ENCODE data around the gene FGF1.

FGF1 gene

DNA sequence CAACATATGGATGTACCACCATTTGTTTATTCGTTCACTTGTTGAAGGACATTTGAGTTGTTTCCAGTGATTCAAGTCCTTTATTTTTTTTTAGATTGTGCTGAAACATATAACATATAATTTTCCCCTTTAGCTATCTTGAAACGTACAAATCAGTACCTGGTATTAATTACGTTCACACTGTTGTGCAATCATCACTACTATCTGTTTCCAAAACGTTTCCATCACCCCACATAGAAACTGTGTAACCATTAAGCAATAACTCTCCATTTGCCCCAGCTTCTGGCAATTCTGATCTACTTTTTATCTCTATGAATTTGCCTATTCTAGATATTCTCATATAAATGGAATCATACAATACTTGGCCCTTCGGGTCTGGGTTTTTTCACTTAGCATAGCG is 116.0 kb downstream of the FGF1 start:
- TF ChIP-seq, protein P1, sequence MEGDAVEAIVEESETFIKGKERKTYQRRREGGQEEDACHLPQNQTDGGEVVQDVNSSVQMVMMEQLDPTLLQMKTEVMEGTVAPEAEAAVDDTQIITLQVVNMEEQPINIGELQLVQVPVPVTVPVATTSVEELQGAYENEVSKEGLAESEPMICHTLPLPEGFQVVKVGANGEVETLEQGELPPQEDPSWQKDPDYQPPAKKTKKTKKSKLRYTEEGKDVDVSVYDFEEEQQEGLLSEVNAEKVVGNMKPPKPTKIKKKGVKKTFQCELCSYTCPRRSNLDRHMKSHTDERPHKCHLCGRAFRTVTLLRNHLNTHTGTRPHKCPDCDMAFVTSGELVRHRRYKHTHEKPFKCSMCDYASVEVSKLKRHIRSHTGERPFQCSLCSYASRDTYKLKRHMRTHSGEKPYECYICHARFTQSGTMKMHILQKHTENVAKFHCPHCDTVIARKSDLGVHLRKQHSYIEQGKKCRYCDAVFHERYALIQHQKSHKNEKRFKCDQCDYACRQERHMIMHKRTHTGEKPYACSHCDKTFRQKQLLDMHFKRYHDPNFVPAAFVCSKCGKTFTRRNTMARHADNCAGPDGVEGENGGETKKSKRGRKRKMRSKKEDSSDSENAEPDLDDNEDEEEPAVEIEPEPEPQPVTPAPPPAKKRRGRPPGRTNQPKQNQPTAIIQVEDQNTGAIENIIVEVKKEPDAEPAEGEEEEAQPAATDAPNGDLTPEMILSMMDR (IDR thresholded peaks at IDR 0.05; ENCODE audit: control insufficient read depth, extremely low read depth, insufficient read depth): no peak
- H3K4me3 ChIP-seq (ENCODE audit: low read depth, low read length): no peak overlapping the region
- DNase-seq (ENCODE audit: low read depth): no peak

DNA sequence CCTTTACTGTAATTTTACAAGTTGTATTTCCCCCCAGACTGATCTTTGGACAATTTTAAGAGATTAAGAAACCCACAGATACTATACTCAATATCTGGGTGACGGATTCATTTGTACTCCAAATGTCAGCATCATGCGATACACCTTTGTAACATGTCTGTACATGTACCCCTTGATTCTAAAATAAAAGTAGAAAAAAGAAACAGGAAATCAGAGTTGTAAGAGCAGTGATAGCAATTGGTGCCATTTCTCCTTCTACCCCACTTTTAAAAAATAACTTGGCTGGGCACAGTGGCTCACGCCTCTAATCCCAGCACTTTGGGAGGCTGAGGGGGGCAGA is 116.9 kb downstream of the FGF1 start:
- TF ChIP-seq, protein P1 (IDR thresholded peaks at IDR 0.05; ENCODE audit: control insufficient read depth, extremely low read depth, insufficient read depth): no peak
- H3K4me3 ChIP-seq (ENCODE audit: low read depth, low read length): no peak overlapping the region
- no peak for DNase-seq (ENCODE audit: low read depth)

DNA sequence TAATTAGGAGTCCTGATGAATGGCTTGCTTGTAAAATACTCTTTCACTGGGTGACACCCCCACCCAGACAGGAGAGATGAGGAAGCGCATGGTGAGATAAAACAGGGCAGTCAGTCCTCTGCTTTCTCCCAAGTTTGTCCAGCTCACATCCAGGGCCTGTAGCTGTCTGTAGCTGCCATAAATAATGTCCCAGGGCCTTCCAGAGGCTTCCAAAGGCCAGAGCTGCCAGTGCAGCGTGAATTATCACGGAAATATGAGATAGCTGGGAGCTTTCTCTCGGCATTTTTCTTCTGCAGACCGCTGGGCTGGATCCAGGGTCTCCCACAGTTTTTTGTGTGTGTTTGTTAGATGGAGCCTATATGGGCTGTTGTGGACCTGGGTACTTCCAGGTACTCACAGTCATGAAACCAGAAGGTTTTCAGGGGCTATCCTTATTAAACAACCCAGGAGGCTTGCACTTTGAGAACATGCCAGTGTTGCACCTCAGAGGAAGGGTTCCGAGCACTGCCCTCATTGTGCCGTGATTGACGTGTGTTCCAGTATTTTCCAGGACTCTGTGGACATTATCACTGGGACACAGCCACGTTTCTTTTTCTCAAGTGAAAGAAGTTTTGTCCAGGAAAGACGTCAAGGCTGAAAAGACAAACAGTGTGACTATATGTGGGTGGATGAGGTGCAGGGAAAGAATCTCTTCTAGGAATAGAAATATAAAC is 117.5 kb downstream of the FGF1 start:
- TF ChIP-seq, protein P1 (IDR thresholded peaks at IDR 0.05; ENCODE audit: control insufficient read depth, extremely low read depth, insufficient read depth): no peak
- no peak for DNase-seq (ENCODE audit: low read depth)

DNA sequence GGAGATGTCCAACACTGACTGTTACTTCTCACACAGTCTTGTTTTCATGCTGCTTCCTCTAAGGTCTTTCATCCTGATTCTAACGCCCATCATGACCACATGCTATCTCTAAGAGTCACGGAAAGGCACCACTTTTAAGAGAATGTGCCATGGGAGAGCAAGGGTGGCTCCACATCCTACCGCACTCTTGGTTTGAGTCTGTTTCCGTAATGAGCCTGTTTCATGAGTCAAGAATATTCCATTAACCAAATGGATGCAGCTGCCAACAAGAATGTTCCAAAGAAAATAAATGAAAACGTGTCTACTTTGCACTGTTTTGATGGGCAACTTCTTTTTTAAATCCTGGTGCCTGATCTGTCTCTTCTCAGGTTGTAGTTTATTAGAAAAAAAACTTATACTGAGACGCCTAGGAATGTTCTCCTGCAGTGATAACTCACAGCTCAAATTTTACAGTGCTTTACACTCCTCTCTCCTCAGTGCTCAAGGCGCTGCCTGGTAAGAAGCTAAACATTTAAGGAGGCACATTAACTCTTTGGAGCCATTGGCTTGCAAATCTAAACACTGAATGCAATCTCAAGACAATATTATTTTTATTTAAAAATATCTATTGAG is 124.3 kb downstream of the FGF1 start:
- H3K4me3 ChIP-seq (ENCODE audit: low read depth, low read length): no peak overlapping the region
- TF ChIP-seq, protein P1 (IDR thresholded peaks at IDR 0.05; ENCODE audit: control insufficient read depth, extremely low read depth, insufficient read depth): no peak
- DNase-seq (ENCODE audit: low read depth): no peak

More for the DNA sequence above, 117.5 kb downstream of the FGF1 start:
- H3K4me3 ChIP-seq (ENCODE audit: low read depth, low read length): no peak overlapping the region

DNA sequence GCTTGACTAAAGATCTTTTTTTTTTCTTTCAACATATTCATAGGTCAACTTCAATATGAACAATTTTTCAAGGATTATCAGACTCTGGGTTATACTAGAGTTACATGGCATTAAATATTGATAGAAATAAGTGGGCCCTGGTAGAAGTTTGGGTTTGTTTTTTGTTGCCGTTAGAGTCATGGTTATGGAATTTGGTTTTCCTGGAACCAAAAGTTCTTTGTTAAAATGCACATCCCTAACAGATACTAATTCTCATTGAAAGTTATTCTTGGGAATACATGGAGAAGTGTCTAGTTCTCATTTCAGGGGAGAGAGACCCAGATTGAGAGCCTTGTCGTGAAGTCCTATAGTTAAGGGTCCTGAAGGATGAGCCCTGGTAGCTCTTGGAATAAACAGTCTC is 124.9 kb downstream of the FGF1 start:
- H3K4me3 ChIP-seq (ENCODE audit: low read depth, low read length): no peak overlapping the region
- TF ChIP-seq, protein P1 (IDR thresholded peaks at IDR 0.05; ENCODE audit: control insufficient read depth, extremely low read depth, insufficient read depth): no peak
- no peak for DNase-seq (ENCODE audit: low read depth)

DNA sequence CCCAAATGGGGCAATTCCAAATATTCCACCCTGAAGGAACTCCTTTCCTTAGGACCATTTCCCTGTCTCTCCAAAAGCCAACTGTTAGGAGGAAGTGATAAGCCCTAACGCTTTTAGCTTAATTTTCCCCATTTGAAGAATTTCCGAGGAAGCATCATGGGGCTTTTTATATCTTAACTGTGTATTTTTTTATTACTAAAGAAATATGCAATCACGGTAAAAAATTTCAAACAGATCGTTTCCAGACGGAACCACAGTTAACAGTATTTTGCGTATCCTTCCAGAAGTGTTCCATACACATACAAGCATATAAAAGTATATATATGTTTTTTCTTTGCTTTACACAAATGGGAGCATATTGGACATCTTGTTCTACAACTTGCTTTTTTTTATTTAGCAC is 133.8 kb downstream of the FGF1 start:
- no peak for DNase-seq (ENCODE audit: low read depth)
- TF ChIP-seq, protein P1 (IDR thresholded peaks at IDR 0.05; ENCODE audit: control insufficient read depth, extremely low read depth, insufficient read depth): no peak
- no peak overlapping the region for H3K4me3 ChIP-seq (ENCODE audit: low read depth, low read length)
